ENCODE measurements around the gene CADM2.

CADM2 gene

GRCh38 chr3:85004147-85004546 lies 45.4 kb downstream of the CADM2 start:
- Mint-ChIP-seq H3K27me3 (ENCODE audit: low read depth) (no peaks in the 10 kb centered on the region), H3K9me3 (no peaks in the 10 kb centered on the region), H3K36me3 (ENCODE audit: low read depth) (no peaks in the 10 kb centered on the region), H3K4me1 (ENCODE audit: low read depth) (no peaks in the 10 kb centered on the region), H3K4me3 (no peak overlapping the region), H3K27ac (no peak overlapping the region)

- Mint-ChIP-seq H3K9me3 (no peaks in the 10 kb centered on the region), H3K4me1 (ENCODE audit: low read depth) (no peaks in the 10 kb centered on the region), H3K27ac (no peak overlapping the region), H3K36me3 (ENCODE audit: low read depth) (no peaks in the 10 kb centered on the region), H3K4me3 (no peak overlapping the region), H3K27me3 (ENCODE audit: low read depth) (no peaks in the 10 kb centered on the region)
Observed at GRCh38 chr3:85005946-85006345, 47.2 kb downstream of the CADM2 start.

GRCh38 chr3:85007195-85008094 lies 48.7 kb downstream of the CADM2 start:
- Mint-ChIP-seq H3K4me3 (no peak overlapping the region), H3K27me3 (ENCODE audit: low read depth) (no peaks in the 10 kb centered on the region), H3K27ac (no peak overlapping the region), H3K9me3 (no peaks in the 10 kb centered on the region), H3K4me1 (ENCODE audit: low read depth) (no peaks in the 10 kb centered on the region), H3K36me3 (ENCODE audit: low read depth) (no peaks in the 10 kb centered on the region)

DNA sequence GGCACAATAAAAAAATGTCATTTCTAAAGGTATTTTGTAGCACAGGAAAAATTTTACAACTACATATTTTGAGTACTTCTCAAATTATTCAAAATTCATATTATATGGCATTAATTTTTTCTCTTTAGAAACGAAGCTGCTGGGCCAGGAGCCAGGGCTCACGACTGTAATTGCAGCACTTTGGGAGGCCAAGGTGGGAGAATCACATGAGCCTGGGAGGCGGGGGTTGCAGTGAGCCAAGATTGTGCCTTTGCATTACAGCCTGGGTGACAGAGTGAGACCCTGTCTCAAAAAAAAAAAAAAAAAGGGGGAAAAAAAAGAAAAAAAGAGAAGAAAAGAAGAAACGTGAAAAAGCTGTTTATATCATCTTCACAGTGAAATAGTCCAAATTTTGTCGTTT lies 62.0 kb downstream of the CADM2 start:
- H3K36me3 Mint-ChIP-seq (ENCODE audit: low read depth), result no peaks in the 10 kb centered on the region
- H3K4me1 Mint-ChIP-seq (ENCODE audit: low read depth), result no peaks in the 10 kb centered on the region
- H3K4me3 Mint-ChIP-seq, result no peak overlapping the region
- H3K9me3 Mint-ChIP-seq, result no peaks in the 10 kb centered on the region
- no peak overlapping the region for H3K27ac Mint-ChIP-seq
- H3K27me3 Mint-ChIP-seq (ENCODE audit: low read depth), result no peaks in the 10 kb centered on the region

DNA sequence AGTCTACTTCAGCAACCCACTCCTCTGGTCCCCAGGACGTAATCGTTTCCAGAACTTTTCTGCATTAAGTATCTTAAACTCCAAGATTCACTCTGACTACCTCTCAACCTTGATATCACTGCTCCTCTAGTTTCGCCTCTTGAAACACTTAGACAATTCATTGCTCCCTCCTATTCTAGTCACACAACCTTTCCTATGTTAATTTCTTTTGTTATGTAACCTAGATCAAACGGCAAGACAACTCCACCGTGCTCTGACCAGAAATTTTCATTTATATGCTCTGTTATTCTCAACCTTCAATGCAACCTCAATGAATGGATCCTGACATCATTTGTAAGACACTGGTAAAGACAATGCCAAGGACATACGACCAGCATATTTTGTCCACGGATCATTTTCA lies 71.3 kb downstream of the CADM2 start:
- Mint-ChIP-seq H3K9me3 (peaks cover 9% of the 10 kb centered on the region), H3K4me1 (ENCODE audit: low read depth) (no peaks in the 10 kb centered on the region), H3K36me3 (ENCODE audit: low read depth) (no peaks in the 10 kb centered on the region), H3K27me3 (ENCODE audit: low read depth) (no peaks in the 10 kb centered on the region), H3K4me3 (no peak overlapping the region), H3K27ac (no peak overlapping the region)

DNA sequence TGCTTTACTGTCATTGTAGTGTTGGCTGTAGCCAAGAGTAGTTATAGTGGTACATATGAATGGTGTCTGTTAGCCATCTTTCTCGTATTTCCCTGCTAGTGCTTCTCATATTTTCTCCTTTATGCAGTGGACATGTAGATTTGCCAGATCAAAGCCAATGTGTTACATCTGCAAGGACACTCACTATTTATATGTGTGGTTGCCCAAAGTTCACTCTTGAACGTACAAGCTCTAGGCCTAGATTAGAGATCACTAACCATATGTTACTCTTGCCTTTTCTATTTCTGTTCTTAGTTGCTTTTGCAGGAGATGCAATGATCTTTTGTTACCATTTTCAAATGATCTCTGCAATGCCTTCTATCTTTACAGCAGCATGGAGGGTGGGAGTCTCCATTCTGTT lies 78.4 kb downstream of the CADM2 start:
- no peak overlapping the region for H3K4me3 Mint-ChIP-seq
- H3K4me1 Mint-ChIP-seq (ENCODE audit: low read depth), result no peaks in the 10 kb centered on the region
- no peaks in the 10 kb centered on the region for H3K36me3 Mint-ChIP-seq (ENCODE audit: low read depth)
- no peak overlapping the region for H3K27ac Mint-ChIP-seq
- H3K9me3 Mint-ChIP-seq, result peaks cover 5% of the 10 kb centered on the region
- no peaks in the 10 kb centered on the region for H3K27me3 Mint-ChIP-seq (ENCODE audit: low read depth)

- Mint-ChIP-seq H3K9me3 (no peaks in the 10 kb centered on the region), H3K4me1 (ENCODE audit: low read depth) (no peaks in the 10 kb centered on the region), H3K36me3 (ENCODE audit: low read depth) (no peaks in the 10 kb centered on the region), H3K27ac (no peak overlapping the region), H3K4me3 (no peak overlapping the region), H3K27me3 (ENCODE audit: low read depth) (no peaks in the 10 kb centered on the region)
Observed at GRCh38 chr3:85041001-85041400, 82.2 kb downstream of the CADM2 start.

DNA sequence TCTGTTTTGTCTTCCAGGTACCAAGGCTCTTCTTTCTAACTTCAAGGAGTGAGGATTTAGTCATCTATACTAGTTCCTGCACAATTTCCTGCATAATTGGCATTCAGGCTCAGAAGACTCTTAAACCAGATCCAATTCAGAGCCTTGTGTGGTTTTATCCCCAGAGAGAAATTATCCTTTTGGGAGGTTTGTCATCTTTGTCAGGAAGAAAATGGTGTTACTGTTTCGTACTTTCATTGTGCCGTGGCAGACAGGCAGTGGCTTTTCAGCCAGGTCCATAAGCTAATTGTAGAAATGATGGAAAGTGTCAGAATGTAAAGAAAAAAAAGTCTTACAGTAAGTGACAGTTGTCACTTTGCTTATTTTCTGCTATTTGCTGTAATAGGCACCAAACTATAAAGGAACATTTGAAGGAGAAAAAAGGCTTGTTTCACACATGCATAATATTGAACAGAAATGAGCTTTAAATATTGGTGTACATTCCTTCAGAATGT lies 82.8 kb downstream of the CADM2 start:
- Mint-ChIP-seq H3K27me3 (ENCODE audit: low read depth) (no peaks in the 10 kb centered on the region), H3K9me3 (no peaks in the 10 kb centered on the region), H3K36me3 (ENCODE audit: low read depth) (no peaks in the 10 kb centered on the region), H3K4me3 (no peak overlapping the region), H3K4me1 (ENCODE audit: low read depth) (no peaks in the 10 kb centered on the region), H3K27ac (no peak overlapping the region)

GRCh38 chr3:85050821-85051220 lies 92.0 kb downstream of the CADM2 start:
- no peak overlapping the region for H3K27ac Mint-ChIP-seq
- no peaks in the 10 kb centered on the region for H3K27me3 Mint-ChIP-seq (ENCODE audit: low read depth)
- H3K36me3 Mint-ChIP-seq (ENCODE audit: low read depth), result no peaks in the 10 kb centered on the region

DNA sequence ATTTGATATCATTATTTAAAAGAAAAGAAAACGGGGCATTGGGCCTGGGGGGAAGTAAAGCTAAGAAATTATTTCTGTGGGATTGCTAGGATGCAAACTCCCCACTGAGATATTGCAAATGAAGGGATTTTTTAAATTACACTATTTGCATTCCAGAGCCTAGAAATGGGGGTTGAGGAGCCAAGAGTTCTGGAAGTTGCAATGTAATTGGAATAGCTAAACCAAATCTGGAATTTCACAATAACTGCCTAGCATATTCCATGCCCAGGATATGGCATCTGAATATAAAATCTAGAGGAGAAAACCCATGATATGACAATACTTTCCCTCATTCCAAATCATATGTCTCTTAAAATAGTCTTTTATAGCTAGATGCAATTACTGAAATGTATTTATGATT lies 93.0 kb downstream of the CADM2 start:
- Mint-ChIP-seq H3K4me3 (no peak overlapping the region), H3K9me3 (peaks cover 3% of the 10 kb centered on the region), H3K27ac (no peak overlapping the region), H3K27me3 (ENCODE audit: low read depth) (no peaks in the 10 kb centered on the region), H3K4me1 (ENCODE audit: low read depth) (no peaks in the 10 kb centered on the region), H3K36me3 (ENCODE audit: low read depth) (no peaks in the 10 kb centered on the region)

More at GRCh38 chr3:85050821-85051220, 92.0 kb downstream of the CADM2 start:
- Mint-ChIP-seq H3K9me3 (peaks cover 3% of the 10 kb centered on the region), H3K4me3 (no peak overlapping the region), H3K4me1 (ENCODE audit: low read depth) (no peaks in the 10 kb centered on the region)

GRCh38 chr3:85053626-85054025 lies 94.8 kb downstream of the CADM2 start:
- no peaks in the 10 kb centered on the region for H3K27me3 Mint-ChIP-seq (ENCODE audit: low read depth)
- no peak overlapping the region for H3K27ac Mint-ChIP-seq
- no peaks in the 10 kb centered on the region for H3K4me1 Mint-ChIP-seq (ENCODE audit: low read depth)
- H3K9me3 Mint-ChIP-seq, result peaks cover 3% of the 10 kb centered on the region
- no peak overlapping the region for H3K4me3 Mint-ChIP-seq
- H3K36me3 Mint-ChIP-seq (ENCODE audit: low read depth), result no peaks in the 10 kb centered on the region

GRCh38 chr3:85054579-85054978 lies 95.8 kb downstream of the CADM2 start:
- Mint-ChIP-seq H3K27me3 (ENCODE audit: low read depth) (no peaks in the 10 kb centered on the region), H3K4me1 (ENCODE audit: low read depth) (no peaks in the 10 kb centered on the region), H3K9me3 (peaks cover 3% of the 10 kb centered on the region), H3K27ac (no peak overlapping the region), H3K36me3 (ENCODE audit: low read depth) (no peaks in the 10 kb centered on the region), H3K4me3 (no peak overlapping the region)

DNA sequence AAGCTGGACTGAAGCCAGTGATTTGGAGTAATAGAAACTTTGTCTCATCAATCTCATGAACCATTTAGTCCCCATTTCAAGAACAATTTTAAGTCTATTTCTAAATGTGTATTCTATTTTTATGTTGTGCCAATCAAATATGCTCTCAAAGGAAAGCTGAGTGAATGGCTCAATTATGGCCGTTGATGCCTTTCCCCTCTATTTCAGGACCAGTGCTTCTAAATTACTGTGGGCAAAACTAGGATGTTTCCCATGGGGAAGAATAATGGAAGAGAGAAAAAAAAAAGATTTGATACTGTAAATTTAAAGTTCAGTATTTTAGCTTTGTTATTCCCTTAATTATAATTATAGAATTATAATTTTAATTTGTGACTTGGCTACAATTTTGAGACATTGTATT lies 110.1 kb downstream of the CADM2 start:
- Mint-ChIP-seq H3K4me1 (ENCODE audit: low read depth) (no peaks in the 10 kb centered on the region), H3K9me3 (peaks cover 3% of the 10 kb centered on the region), H3K4me3 (no peak overlapping the region), H3K27me3 (ENCODE audit: low read depth) (no peaks in the 10 kb centered on the region), H3K27ac (no peak overlapping the region), H3K36me3 (ENCODE audit: low read depth) (no peaks in the 10 kb centered on the region)

GRCh38 chr3:85074003-85074402 lies 115.2 kb downstream of the CADM2 start:
- no peaks in the 10 kb centered on the region for H3K36me3 Mint-ChIP-seq (ENCODE audit: low read depth)

DNA sequence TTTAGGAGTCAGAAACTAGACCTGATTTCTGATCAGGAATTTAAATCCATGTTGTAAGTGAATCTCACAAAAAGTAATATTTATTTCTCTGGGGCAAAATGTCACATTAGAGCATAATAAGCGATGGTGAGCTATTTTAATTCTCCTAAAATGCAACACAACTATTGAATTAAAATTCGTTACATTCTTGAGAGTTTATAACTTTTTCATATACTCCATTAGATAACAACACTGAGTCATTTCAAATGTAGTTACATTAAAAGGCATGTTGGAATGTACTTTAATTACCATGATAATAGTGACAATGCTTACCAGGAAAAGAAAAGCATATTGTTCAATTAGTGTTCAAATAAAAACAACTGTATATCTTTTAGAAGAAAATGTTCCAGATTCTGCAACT lies 116.9 kb downstream of the CADM2 start:
- Mint-ChIP-seq H3K9me3 (no peaks in the 10 kb centered on the region), H3K27ac (no peak overlapping the region), H3K4me3 (no peak overlapping the region)

More at GRCh38 chr3:85074003-85074402, 115.2 kb downstream of the CADM2 start:
- Mint-ChIP-seq H3K4me3 (no peak overlapping the region), H3K4me1 (ENCODE audit: low read depth) (no peaks in the 10 kb centered on the region), H3K27me3 (ENCODE audit: low read depth) (no peaks in the 10 kb centered on the region), H3K9me3 (no peaks in the 10 kb centered on the region), H3K27ac (no peak overlapping the region)

More for the DNA sequence above, 116.9 kb downstream of the CADM2 start:
- Mint-ChIP-seq H3K36me3 (ENCODE audit: low read depth) (no peaks in the 10 kb centered on the region), H3K27me3 (ENCODE audit: low read depth) (no peaks in the 10 kb centered on the region), H3K4me1 (ENCODE audit: low read depth) (no peaks in the 10 kb centered on the region)
